ENCODE data around the gene SLC9A7.

The SLC9A7 gene

GRCh38 chrX:46580613-46581012, 178.3 kb downstream of the SLC9A7 start:
- DNase-seq (ENCODE audit: extremely low read depth, insufficient read length), result peak; percentile 18
- no peak for TF ChIP-seq CTCF (IDR thresholded peaks at IDR 0.05; ENCODE audit: insufficient read depth, low read length, poor library complexity, severe bottlenecking)
- Histone ChIP-seq H3K27me3 (replicated peaks; ENCODE audit: control insufficient read depth, insufficient read depth, low read length) (no peaks in the 10 kb centered on the region), H3K4me3 (replicated peaks; ENCODE audit: low read depth, low read length) (no peak overlapping the region), H3K36me3 (ENCODE audit: control insufficient read depth, insufficient read depth, low read length) (no peaks in the 10 kb centered on the region; the same call in 1 of the 2 replicates)

- no peak for TF ChIP-seq CTCF (IDR thresholded peaks at IDR 0.05; ENCODE audit: insufficient read depth, low read length, poor library complexity, severe bottlenecking)
- Histone ChIP-seq H3K36me3 (ENCODE audit: control insufficient read depth, insufficient read depth, low read length) (no peaks in the 10 kb centered on the region; the same call in 1 of the 2 replicates), H3K4me3 (replicated peaks; ENCODE audit: low read depth, low read length) (no peak overlapping the region), H3K27me3 (replicated peaks; ENCODE audit: control insufficient read depth, insufficient read depth, low read length) (no peaks in the 10 kb centered on the region)
- DNase-seq (ENCODE audit: extremely low read depth, insufficient read length), result no peak
These were observed 179.7 kb downstream of the SLC9A7 start for GRCh38 chrX:46579250-46579649.

- no peak for TF ChIP-seq CTCF (IDR thresholded peaks at IDR 0.05; ENCODE audit: insufficient read depth, low read length, poor library complexity, severe bottlenecking)
- Histone ChIP-seq H3K27me3 (replicated peaks; ENCODE audit: control insufficient read depth, insufficient read depth, low read length) (no peaks in the 10 kb centered on the region), H3K4me3 (replicated peaks; ENCODE audit: low read depth, low read length) (peak overlapping the region; percentile 74)
These were observed 181.5 kb downstream of the SLC9A7 start for GRCh38 chrX:46577221-46578005.

GRCh38 chrX:46576458-46576857, 182.5 kb downstream of the SLC9A7 start:
- Histone ChIP-seq H3K27me3 (replicated peaks; ENCODE audit: control insufficient read depth, insufficient read depth, low read length) (no peaks in the 10 kb centered on the region), H3K4me3 (replicated peaks; ENCODE audit: low read depth, low read length) (peak overlapping the region; percentile 74), H3K36me3 (ENCODE audit: control insufficient read depth, insufficient read depth, low read length) (no peaks in the 10 kb centered on the region; the same call in 1 of the 2 replicates)
- DNase-seq (ENCODE audit: extremely low read depth, insufficient read length), result no peak
- no peak for TF ChIP-seq CTCF (IDR thresholded peaks at IDR 0.05; ENCODE audit: insufficient read depth, low read length, poor library complexity, severe bottlenecking)

More at GRCh38 chrX:46577221-46578005, 181.5 kb downstream of the SLC9A7 start:
- H3K36me3 ChIP-seq (ENCODE audit: control insufficient read depth, insufficient read depth, low read length), result no peaks in the 10 kb centered on the region; the same call in 1 of the 2 replicates
- DNase-seq (ENCODE audit: extremely low read depth, insufficient read length), result no peak

- TF ChIP-seq CTCF (IDR thresholded peaks at IDR 0.05; ENCODE audit: insufficient read depth, low read length, poor library complexity, severe bottlenecking), result no peak
- Histone ChIP-seq H3K27me3 (replicated peaks; ENCODE audit: control insufficient read depth, insufficient read depth, low read length) (no peaks in the 10 kb centered on the region), H3K36me3 (ENCODE audit: control insufficient read depth, insufficient read depth, low read length) (no peaks in the 10 kb centered on the region; the same call in 1 of the 2 replicates), H3K4me3 (replicated peaks; ENCODE audit: low read depth, low read length) (peak overlapping the region; percentile 74)
- no peak for DNase-seq (ENCODE audit: extremely low read depth, insufficient read length)
These were observed 182.9 kb downstream of the SLC9A7 start for GRCh38 chrX:46575991-46576392.

Measured in GM06990 (cell line).